Esophagus muscularis mucosa (tissue), 3 donors: Measurements from ENCODE around the gene MRPL38.

Source experiments
- CTCF ChIP-seq, 3 experiments: fragments of 200-600 bp in 2 of 3; fragments of 450-650 bp in 1 of 3; sonication (generic) in 2 of 3; IDR thresholded peaks; one replicate each; pipeline ENCODE4 v1.5.1; 2017 to 2019; ENCODE audit warnings: antibody characterized with exemption in 3 of 3, mild to moderate bottlenecking in 2 of 3, moderate library complexity in 1 of 3
- POLR2A ChIP-seq: fragments of 450-650 bp; IDR thresholded peaks from one replicate; pipeline ENCODE4 v1.6.1; 2017; ENCODE audit warnings: antibody characterized with exemption, moderate library complexity, mild to moderate bottlenecking, low read depth

GRCh38 chr17:75902406-75902805, 2.3 kb downstream of the MRPL38 start:
- TF ChIP-seq CTCF (IDR thresholded peaks at IDR 0.05) = no peak
- no peak for TF ChIP-seq POLR2A
